Bronchial epithelial cell (primary cell): Measurements from ENCODE around the gene WDR59. TPM values are rescaled to one million over a fixed set of nuclear protein-coding genes. Genes with fewer than 3 reads are reported as not detected.

ENCODE experiments used
- DNase-seq: peaks from one replicate; pipeline ENCODE4 v3.0.0-alpha.2; 2010; ENCODE audit warnings: low read depth
- FAIRE-seq: peaks from 2 replicates; lab custom pipeline; 2011; peaks lifted over from hg19 to GRCh38; lab: Jason Lieb, UNC
- H3K27me3 ChIP-seq: 2 replicates; pipeline ENCODE4 v1.5.1; 2011; ENCODE audit warnings: low read length; ENCODE audit not compliant: control insufficient read depth, insufficient read depth
- H3K36me3 ChIP-seq: 2 replicates; pipeline ENCODE4 v1.5.1; 2011; ENCODE audit warnings: low read length; ENCODE audit not compliant: control insufficient read depth, insufficient read depth
- H3K4me3 ChIP-seq: 2 replicates; pipeline ENCODE4 v1.5.1; 2011; ENCODE audit warnings: mild to moderate bottlenecking, low read depth, low read length, control low read depth
- total RNA-seq: library from RNA; depleted of rRNA; stranded (reverse); fragments of >200 nt; gene quantifications from 2 replicates; pipeline ENCODE4 v1.2.1, GENCODE V29; 2014
- TF ChIP-seq, protein P1 (sequence below): IDR thresholded peaks from 2 replicates; pipeline ENCODE4 v1.5.1; 2011; ENCODE audit warnings: mild to moderate bottlenecking, moderate library complexity, low read length, control low read depth, inconsistent platforms; ENCODE audit not compliant: insufficient read depth, severe bottlenecking

The WDR59 gene
- total RNA-seq, 1 donor from 2014 or later: 7.6 TPM

- TF ChIP-seq, protein P1, sequence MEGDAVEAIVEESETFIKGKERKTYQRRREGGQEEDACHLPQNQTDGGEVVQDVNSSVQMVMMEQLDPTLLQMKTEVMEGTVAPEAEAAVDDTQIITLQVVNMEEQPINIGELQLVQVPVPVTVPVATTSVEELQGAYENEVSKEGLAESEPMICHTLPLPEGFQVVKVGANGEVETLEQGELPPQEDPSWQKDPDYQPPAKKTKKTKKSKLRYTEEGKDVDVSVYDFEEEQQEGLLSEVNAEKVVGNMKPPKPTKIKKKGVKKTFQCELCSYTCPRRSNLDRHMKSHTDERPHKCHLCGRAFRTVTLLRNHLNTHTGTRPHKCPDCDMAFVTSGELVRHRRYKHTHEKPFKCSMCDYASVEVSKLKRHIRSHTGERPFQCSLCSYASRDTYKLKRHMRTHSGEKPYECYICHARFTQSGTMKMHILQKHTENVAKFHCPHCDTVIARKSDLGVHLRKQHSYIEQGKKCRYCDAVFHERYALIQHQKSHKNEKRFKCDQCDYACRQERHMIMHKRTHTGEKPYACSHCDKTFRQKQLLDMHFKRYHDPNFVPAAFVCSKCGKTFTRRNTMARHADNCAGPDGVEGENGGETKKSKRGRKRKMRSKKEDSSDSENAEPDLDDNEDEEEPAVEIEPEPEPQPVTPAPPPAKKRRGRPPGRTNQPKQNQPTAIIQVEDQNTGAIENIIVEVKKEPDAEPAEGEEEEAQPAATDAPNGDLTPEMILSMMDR: no peak
- DNase-seq: no peak
- Histone ChIP-seq H3K27me3 (no peaks in the 10 kb centered on the region), H3K4me3 (no peak overlapping the region), H3K36me3 (no peaks in the 10 kb centered on the region)
- no peak for FAIRE-seq
These were observed 155.3 kb downstream of the WDR59 start for GRCh38 chr16:74829637-74830036.

DNA sequence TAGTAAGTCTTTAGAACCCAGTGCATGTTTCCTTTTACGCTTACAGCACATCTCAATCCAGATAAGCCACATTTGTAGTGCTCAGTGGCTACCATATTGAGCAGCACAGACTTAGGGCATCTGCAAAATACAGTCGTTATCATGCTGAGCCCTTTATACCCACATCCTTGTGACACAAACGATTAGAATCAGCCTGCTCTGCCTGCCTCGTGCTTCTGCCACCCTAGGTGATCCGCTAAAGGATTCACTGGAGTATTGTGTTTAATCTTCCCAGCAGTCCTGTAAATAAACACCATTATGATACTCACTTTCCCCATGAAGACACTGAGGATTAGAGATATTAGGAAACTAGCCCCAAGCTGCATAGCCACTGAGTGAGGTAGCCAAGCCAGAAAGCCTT is 159.0 kb downstream of the WDR59 start:
- Histone ChIP-seq H3K4me3 (no peak overlapping the region), H3K36me3 (no peaks in the 10 kb centered on the region), H3K27me3 (no peaks in the 10 kb centered on the region)
- FAIRE-seq (no peak), DNase-seq (no peak)
- TF ChIP-seq, protein P1: no peak

DNA sequence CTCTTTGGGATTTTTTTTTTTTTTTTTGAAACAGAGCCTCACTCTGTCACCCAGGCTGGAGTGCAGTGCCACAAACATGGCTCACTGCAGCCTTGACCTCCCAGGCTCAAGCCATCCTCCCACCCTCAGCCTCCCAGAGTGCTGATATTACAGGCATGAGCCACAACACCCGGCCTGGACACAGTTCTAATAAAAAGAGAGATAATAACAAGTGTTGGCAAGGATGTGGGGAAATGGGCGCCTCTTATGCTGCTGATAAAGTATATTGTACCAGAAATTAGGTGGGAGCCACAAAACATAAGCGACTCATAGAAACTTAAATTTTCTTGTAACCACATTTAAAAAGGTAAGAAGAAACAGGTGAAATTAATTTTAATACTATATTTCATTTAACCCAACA is 159.9 kb downstream of the WDR59 start:
- no peaks in the 10 kb centered on the region for H3K36me3 ChIP-seq
- no peaks in the 10 kb centered on the region for H3K27me3 ChIP-seq
- TF ChIP-seq, protein P1: no peak
- DNase-seq (no peak), FAIRE-seq (no peak)
- no peak overlapping the region for H3K4me3 ChIP-seq

Other genes with a start within 250 kb of the WDR59 start
- 1.6 and 3.2 TPM in 2 replicates for gene FA2H, start 210.3 kb downstream of the WDR59 start, total RNA-seq
- 10.8 and 13.8 TPM in 2 replicates for gene ZNRF1, start 13.9 kb upstream of the WDR59 start, total RNA-seq
- gene LDHD, start 131.7 kb upstream of the WDR59 start, total RNA-seq: 0.53 and 1.9 TPM in 2 replicates
- gene ZFP1, start 163.4 kb upstream of the WDR59 start, total RNA-seq: 4.5 and 10.5 TPM in 2 replicates
- not detected in 2 replicates for gene CTRB2, start 222.0 kb upstream of the WDR59 start, total RNA-seq
- gene CTRB1, start 233.9 kb upstream of the WDR59 start, total RNA-seq: not detected in 2 replicates